ENCODE data around the gene COL5A2.

The COL5A2 gene

GRCh38 chr2:189181706-189182105 lies 2.1 kb upstream of the COL5A2 start:
- H3K27ac ChIP-seq, result no peak overlapping the region
- H3K9ac ChIP-seq, result no peak overlapping the region
- H3K4me2 ChIP-seq, result no peak overlapping the region

DNA sequence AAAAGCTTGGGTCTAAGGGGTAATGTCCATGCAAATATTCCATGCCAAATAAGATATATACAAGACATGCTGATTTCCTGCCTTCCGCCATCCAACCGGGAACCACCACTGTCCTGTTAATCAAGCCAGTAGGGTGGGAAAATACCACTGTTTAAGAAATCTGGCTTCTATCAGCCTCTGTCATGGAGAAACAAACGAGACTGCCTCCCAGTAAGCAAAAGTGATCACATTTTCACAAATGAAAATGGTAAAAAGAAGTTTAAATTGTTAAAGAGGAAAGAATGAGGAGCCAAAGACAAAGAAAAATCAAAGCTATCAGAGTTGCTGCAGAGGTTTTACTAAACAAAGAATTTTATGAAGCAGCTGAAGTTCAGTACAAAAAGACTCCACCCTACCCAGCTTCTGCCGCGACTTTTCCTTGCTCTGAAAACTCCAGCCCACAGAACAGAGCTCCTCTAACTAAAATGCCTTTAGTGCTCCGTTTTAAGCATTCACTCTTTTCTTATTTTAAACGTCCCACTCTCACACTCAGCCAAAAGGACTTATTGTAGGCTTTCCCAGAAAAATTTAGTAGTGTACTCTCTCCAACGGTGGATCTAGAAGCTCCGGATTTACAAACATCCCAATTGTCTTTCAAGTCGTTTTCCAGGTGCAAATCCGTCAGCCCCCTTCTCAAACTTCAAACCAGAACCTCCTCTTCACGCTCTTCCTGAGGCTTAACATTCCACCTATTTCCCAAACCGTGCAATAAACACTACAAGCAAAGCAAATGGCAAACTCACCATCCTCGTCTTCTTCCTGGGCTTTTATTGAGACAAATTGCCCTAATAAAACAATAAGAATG lies 613 bp downstream of the COL5A2 start:
- H3K27ac ChIP-seq, result no peak overlapping the region

More at GRCh38 chr2:189181706-189182105, 2.1 kb upstream of the COL5A2 start:
- no peak overlapping the region for H2AFZ ChIP-seq (ENCODE audit: low read depth)
- H4K20me1 ChIP-seq (ENCODE audit: insufficient read depth), result no peaks in the 10 kb centered on the region
- H3K79me2 ChIP-seq (ENCODE audit: insufficient read depth, low read depth), result no peaks in the 10 kb centered on the region
- no peak overlapping the region for H3K4me3 ChIP-seq (IDR thresholded peaks at IDR 0.05; ENCODE audit: insufficient read depth, low read depth, low read length)
- no peaks in the 10 kb centered on the region for H3K27me3 ChIP-seq (ENCODE audit: insufficient read depth, low read depth)
- H3K36me3 ChIP-seq (ENCODE audit: insufficient read depth), result no peaks in the 10 kb centered on the region
- TF ChIP-seq, protein P1, sequence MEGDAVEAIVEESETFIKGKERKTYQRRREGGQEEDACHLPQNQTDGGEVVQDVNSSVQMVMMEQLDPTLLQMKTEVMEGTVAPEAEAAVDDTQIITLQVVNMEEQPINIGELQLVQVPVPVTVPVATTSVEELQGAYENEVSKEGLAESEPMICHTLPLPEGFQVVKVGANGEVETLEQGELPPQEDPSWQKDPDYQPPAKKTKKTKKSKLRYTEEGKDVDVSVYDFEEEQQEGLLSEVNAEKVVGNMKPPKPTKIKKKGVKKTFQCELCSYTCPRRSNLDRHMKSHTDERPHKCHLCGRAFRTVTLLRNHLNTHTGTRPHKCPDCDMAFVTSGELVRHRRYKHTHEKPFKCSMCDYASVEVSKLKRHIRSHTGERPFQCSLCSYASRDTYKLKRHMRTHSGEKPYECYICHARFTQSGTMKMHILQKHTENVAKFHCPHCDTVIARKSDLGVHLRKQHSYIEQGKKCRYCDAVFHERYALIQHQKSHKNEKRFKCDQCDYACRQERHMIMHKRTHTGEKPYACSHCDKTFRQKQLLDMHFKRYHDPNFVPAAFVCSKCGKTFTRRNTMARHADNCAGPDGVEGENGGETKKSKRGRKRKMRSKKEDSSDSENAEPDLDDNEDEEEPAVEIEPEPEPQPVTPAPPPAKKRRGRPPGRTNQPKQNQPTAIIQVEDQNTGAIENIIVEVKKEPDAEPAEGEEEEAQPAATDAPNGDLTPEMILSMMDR (conservative IDR thresholded peaks at IDR 0.05; ENCODE audit: low read depth, low read length), result no peak
- no peaks in the 10 kb centered on the region for H3K4me1 ChIP-seq (ENCODE audit: low read depth, poor library complexity, severe bottlenecking)

DNA sequence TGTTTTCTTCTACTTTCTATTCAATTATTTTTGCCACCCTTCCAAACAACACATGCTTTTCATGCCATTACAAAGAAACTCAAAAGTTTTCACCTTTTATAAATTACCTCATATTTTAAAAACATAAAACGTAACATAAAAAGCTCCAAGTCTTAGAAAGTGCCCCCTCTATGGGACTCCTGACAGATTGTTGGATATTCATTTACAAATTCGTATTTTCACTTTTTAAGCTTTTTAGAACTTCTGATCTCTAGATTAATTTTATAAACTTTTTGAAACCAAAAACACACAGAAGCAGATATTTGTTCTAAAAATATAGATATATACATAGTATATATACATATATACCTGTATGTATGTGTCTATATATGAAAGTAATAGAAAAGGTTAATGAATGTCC lies 1.5 kb downstream of the COL5A2 start:
- TF ChIP-seq, protein P1 (conservative IDR thresholded peaks at IDR 0.05; ENCODE audit: low read depth, low read length), result no peak
- Histone ChIP-seq H3K79me2 (ENCODE audit: insufficient read depth, low read depth) (no peaks in the 10 kb centered on the region), H4K20me1 (ENCODE audit: insufficient read depth) (no peaks in the 10 kb centered on the region), H3K27me3 (ENCODE audit: insufficient read depth, low read depth) (no peaks in the 10 kb centered on the region), H3K9ac (no peak overlapping the region), H3K4me2 (no peak overlapping the region), H3K4me3 (IDR thresholded peaks at IDR 0.05; ENCODE audit: insufficient read depth, low read depth, low read length) (no peak overlapping the region), H3K27ac (no peak overlapping the region), H2AFZ (ENCODE audit: low read depth) (no peak overlapping the region), H3K36me3 (ENCODE audit: insufficient read depth) (no peaks in the 10 kb centered on the region), H3K4me1 (ENCODE audit: low read depth, poor library complexity, severe bottlenecking) (no peaks in the 10 kb centered on the region)

More for the DNA sequence above, 613 bp downstream of the COL5A2 start:
- Histone ChIP-seq H4K20me1 (ENCODE audit: insufficient read depth) (no peaks in the 10 kb centered on the region), H2AFZ (ENCODE audit: low read depth) (no peak overlapping the region), H3K4me2 (no peak overlapping the region), H3K27me3 (ENCODE audit: insufficient read depth, low read depth) (no peaks in the 10 kb centered on the region), H3K4me1 (ENCODE audit: low read depth, poor library complexity, severe bottlenecking) (no peaks in the 10 kb centered on the region), H3K36me3 (ENCODE audit: insufficient read depth) (no peaks in the 10 kb centered on the region), H3K79me2 (ENCODE audit: insufficient read depth, low read depth) (no peaks in the 10 kb centered on the region), H3K4me3 (IDR thresholded peaks at IDR 0.05; ENCODE audit: insufficient read depth, low read depth, low read length) (no peak overlapping the region), H3K9ac (no peak overlapping the region)
- TF ChIP-seq, protein P1 (conservative IDR thresholded peaks at IDR 0.05; ENCODE audit: low read depth, low read length), result no peak

DNA sequence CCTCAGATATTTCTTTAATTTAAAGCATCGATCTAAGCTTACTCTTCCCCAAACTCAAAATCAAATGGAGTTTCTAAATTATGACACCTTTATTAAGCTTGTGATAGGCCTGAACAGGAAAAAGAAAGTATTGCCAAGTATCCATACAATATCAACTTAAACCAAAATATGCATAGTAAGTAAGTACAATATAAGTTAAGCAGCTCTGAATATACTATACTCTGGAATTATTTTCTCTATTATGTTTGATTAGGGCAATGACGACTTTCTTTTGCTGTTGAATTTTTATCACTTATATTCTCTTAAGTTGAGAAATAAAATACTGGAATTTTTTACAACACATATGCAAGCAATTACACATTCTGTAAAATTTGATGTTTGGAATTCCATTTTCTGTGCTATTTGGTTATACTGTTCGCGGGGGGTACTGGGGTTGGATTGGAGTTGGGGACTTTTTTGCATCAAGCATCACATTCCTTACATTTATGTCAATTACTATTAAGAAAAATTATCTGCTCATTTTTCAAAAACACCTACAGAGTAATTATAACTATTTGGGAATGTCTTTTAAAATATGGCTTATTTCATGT lies 2.2 kb downstream of the COL5A2 start:
- Histone ChIP-seq H3K36me3 (ENCODE audit: insufficient read depth) (no peaks in the 10 kb centered on the region), H3K27me3 (ENCODE audit: insufficient read depth, low read depth) (no peaks in the 10 kb centered on the region), H3K4me2 (no peak overlapping the region), H3K4me3 (IDR thresholded peaks at IDR 0.05; ENCODE audit: insufficient read depth, low read depth, low read length) (no peak overlapping the region), H3K27ac (no peak overlapping the region), H3K9ac (no peak overlapping the region), H3K4me1 (ENCODE audit: low read depth, poor library complexity, severe bottlenecking) (no peaks in the 10 kb centered on the region), H2AFZ (ENCODE audit: low read depth) (no peak overlapping the region), H3K79me2 (ENCODE audit: insufficient read depth, low read depth) (no peaks in the 10 kb centered on the region), H4K20me1 (ENCODE audit: insufficient read depth) (no peaks in the 10 kb centered on the region)
- TF ChIP-seq, protein P1 (conservative IDR thresholded peaks at IDR 0.05; ENCODE audit: low read depth, low read length), result no peak

Measured in KMS-11 (cell line).